GM19240 (cell line): ENCODE results near the gene SLC34A2.

Experiments
- DNase-seq: peaks from one replicate; pipeline ENCODE4 v3.0.0; 2011; ENCODE audit warnings: low spot score; ENCODE audit not compliant: insufficient read length

Gene SLC34A2

GRCh38 chr4:25723409-25723808 lies 67.8 kb downstream of the SLC34A2 start:
- DNase-seq, result no peak

- no peak for DNase-seq
These were observed 70.2 kb downstream of the SLC34A2 start for GRCh38 chr4:25725870-25726269.

- no peak for DNase-seq
These were observed 72.3 kb downstream of the SLC34A2 start for GRCh38 chr4:25727711-25728493.
